SU-DHL-6 (cell line): ENCODE data around the gene CABP4.
A peak's percentile ranks its signal among the peaks of the same experiment; 100 is the strongest.

Experiments
- H2AFZ ChIP-seq: fragments of 200-600 bp; sonication (generic); 2 replicates; pipeline ENCODE4 v1.6.1; 2014; ENCODE audit warnings: low read depth, mild to moderate bottlenecking, moderate library complexity, mixed read lengths, antibody characterized with exemption, low read length; ENCODE audit not compliant: severe bottlenecking
- H3F3A ChIP-seq: fragments of 200-600 bp; shearing (Covaris generic); 2 replicates; pipeline ENCODE4 v1.6.0; 2016; ENCODE audit warnings: antibody characterized with exemption, mild to moderate bottlenecking; ENCODE audit not compliant: insufficient read depth
- H3K27ac ChIP-seq: fragments of 200-600 bp; sonication (generic); 2 replicates; pipeline ENCODE4 v1.5.1; 2016; ENCODE audit warnings: low read depth, mild to moderate bottlenecking, low read length, moderate library complexity, mixed read lengths
- H3K27me3 ChIP-seq: fragments of 200-600 bp; sonication (generic), shearing (Covaris generic); 2 replicates; pipeline ENCODE4 v1.6.0; 2014; ENCODE audit warnings: mild to moderate bottlenecking, low read length
- H3K36me3 ChIP-seq: fragments of 200-600 bp; sonication (generic); 2 replicates; pipeline ENCODE4 v1.6.1; 2014; ENCODE audit warnings: mild to moderate bottlenecking, low read length, mixed read lengths
- H3K4me2 ChIP-seq: fragments of 300-600, 200-600 bp; shearing (Covaris generic), sonication (generic); 2 replicates; pipeline ENCODE4 v1.6.0; 2014; ENCODE audit warnings: low read length, low read depth, mild to moderate bottlenecking; ENCODE audit not compliant: poor library complexity, severe bottlenecking
- H3K4me3 ChIP-seq: fragments of 200-600 bp; sonication (generic); 2 replicates; pipeline ENCODE4 v1.5.1; 2014; ENCODE audit warnings: antibody characterized with exemption, low read length, mild to moderate bottlenecking, mixed read lengths; ENCODE audit not compliant: insufficient read depth, poor library complexity, severe bottlenecking
- H3K79me2 ChIP-seq: fragments of 200-600 bp; sonication (generic); 2 replicates; pipeline ENCODE4 v1.6.1; 2014; ENCODE audit warnings: mild to moderate bottlenecking, low read length, moderate library complexity; ENCODE audit not compliant: insufficient read depth
- H3K9ac ChIP-seq: fragments of 200-600 bp; sonication (generic); 2 replicates; pipeline ENCODE4 v1.7.0; 2014; ENCODE audit warnings: mild to moderate bottlenecking, low read length
- H3K9me2 ChIP-seq: fragments of 200-600 bp; sonication (generic); replicated peaks from 2 replicates; pipeline ENCODE4 v1.6.1; 2014; ENCODE audit warnings: low read length; ENCODE audit not compliant: insufficient read depth
- H3K9me3 ChIP-seq: fragments of 200-600 bp; sonication (generic); 2 replicates; pipeline ENCODE4 v1.6.1; 2014; ENCODE audit warnings: low read length, mixed read lengths; ENCODE audit not compliant: insufficient read depth
- H4K20me1 ChIP-seq: fragments of 200-600 bp; sonication (generic); 2 replicates; pipeline ENCODE4 v1.6.1; 2014; ENCODE audit warnings: low read depth, mild to moderate bottlenecking, antibody characterized with exemption, low read length, moderate library complexity, mixed read lengths
- EZH2phosphoT487 ChIP-seq: fragments of 200-600 bp; sonication (generic), shearing (Covaris generic); conservative IDR thresholded peaks from 2 replicates; pipeline ENCODE4 v1.6.1; 2018; ENCODE audit warnings: mild to moderate bottlenecking, antibody characterized with exemption, low read length, moderate library complexity, mixed read lengths
- TF ChIP-seq, protein P1 (sequence below): fragments of 200-600 bp; sonication (generic); IDR thresholded peaks from one replicate; pipeline ENCODE4 v1.5.1; 2017; ENCODE audit warnings: antibody characterized with exemption, mild to moderate bottlenecking, low read length, moderate library complexity; ENCODE audit not compliant: insufficient read depth, poor library complexity, severe bottlenecking

Gene CABP4

DNA sequence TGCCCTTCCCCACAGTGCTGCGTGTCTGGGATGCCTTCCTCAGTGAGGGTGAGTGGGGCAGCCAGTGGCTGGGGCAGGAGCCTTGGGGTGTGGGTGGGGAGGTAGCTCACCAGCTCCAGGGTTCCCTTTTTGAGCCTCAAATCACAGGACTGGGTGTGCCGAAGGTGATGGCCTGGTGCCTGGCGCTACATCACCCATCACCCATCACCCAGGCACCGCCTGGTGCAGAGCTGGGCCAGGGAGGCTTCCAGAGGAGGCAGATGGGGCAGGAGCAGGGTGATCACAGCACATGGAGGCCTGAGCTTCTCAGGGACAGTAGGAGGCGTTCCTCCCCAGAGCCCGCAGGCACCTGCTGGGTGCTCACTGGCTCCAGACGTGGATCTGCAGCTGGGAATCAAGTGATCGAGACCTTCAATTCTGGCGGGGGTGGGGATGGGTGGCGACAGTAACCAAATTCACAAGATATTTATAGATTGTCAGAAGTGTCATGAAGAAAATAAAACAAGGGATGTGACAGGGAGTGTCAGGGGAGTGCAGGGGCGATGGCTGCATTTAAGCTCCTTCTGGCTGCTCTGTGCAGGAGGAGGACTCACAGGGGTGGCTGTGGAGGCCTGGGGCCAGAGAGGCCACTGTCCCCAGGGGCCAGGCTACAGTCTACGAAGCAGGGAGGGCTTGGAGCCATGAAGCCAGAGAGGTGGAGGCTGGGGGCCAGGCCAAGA is 48.0 kb upstream of the CABP4 start:
- Histone ChIP-seq H3K36me3 (no peaks in the 10 kb centered on the region), H3K27me3 (no peaks in the 10 kb centered on the region), H3K9ac (no peak overlapping the region), H3K9me2 (no peaks in the 10 kb centered on the region), H3K79me2 (no peaks in the 10 kb centered on the region; the same call in 1 of the 2 replicates), H3F3A (peaks cover 50% of the 10 kb centered on the region), H3K27ac (peak overlapping the region; percentile 88), H4K20me1 (no peaks in the 10 kb centered on the region), H3K9me3 (no peaks in the 10 kb centered on the region), H3K4me2 (peak overlapping the region; percentile 9), H2AFZ (no peak overlapping the region), H3K4me3 (no peak overlapping the region)
- no peak for TF ChIP-seq EZH2phosphoT487
- TF ChIP-seq, protein P1, sequence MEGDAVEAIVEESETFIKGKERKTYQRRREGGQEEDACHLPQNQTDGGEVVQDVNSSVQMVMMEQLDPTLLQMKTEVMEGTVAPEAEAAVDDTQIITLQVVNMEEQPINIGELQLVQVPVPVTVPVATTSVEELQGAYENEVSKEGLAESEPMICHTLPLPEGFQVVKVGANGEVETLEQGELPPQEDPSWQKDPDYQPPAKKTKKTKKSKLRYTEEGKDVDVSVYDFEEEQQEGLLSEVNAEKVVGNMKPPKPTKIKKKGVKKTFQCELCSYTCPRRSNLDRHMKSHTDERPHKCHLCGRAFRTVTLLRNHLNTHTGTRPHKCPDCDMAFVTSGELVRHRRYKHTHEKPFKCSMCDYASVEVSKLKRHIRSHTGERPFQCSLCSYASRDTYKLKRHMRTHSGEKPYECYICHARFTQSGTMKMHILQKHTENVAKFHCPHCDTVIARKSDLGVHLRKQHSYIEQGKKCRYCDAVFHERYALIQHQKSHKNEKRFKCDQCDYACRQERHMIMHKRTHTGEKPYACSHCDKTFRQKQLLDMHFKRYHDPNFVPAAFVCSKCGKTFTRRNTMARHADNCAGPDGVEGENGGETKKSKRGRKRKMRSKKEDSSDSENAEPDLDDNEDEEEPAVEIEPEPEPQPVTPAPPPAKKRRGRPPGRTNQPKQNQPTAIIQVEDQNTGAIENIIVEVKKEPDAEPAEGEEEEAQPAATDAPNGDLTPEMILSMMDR: no peak

DNA sequence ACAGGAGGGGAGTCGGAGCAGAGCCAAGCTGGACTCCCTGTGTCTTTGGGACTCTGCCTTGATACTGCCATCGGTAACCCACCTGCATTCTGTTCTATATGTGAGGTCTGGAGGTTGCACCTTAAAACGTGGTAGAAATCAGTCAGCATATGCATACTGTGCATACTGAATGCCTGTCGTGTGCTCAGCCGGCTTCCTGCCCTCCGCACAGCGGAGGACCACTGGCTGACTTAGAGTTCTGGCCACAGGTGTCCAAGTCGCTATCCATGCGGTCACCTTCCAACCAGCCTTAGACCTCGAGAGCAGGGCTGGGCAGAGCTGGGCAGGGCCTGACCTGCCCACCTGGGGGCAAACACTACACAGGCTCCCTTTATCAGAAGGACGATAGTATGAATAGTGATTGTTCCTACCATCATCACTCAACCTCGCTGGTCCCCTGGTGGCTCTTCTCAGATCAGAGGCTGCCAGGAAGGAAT is 47.4 kb upstream of the CABP4 start:
- no peak for TF ChIP-seq EZH2phosphoT487
- TF ChIP-seq, protein P1: no peak
- Histone ChIP-seq H3K27ac (peak overlapping the region; percentile 88), H3K27me3 (no peaks in the 10 kb centered on the region), H3K9me3 (no peaks in the 10 kb centered on the region), H3K79me2 (no peaks in the 10 kb centered on the region; the same call in 1 of the 2 replicates), H3K4me2 (peak overlapping the region; percentile 9), H3K36me3 (no peaks in the 10 kb centered on the region), H3K9ac (0 out of 2 replicates have a peak overlapping the region, but pooled peaks have one; percentile 57), H2AFZ (no peak overlapping the region), H3F3A (peaks cover 50% of the 10 kb centered on the region), H3K9me2 (no peaks in the 10 kb centered on the region), H3K4me3 (no peak overlapping the region), H4K20me1 (no peaks in the 10 kb centered on the region)

DNA sequence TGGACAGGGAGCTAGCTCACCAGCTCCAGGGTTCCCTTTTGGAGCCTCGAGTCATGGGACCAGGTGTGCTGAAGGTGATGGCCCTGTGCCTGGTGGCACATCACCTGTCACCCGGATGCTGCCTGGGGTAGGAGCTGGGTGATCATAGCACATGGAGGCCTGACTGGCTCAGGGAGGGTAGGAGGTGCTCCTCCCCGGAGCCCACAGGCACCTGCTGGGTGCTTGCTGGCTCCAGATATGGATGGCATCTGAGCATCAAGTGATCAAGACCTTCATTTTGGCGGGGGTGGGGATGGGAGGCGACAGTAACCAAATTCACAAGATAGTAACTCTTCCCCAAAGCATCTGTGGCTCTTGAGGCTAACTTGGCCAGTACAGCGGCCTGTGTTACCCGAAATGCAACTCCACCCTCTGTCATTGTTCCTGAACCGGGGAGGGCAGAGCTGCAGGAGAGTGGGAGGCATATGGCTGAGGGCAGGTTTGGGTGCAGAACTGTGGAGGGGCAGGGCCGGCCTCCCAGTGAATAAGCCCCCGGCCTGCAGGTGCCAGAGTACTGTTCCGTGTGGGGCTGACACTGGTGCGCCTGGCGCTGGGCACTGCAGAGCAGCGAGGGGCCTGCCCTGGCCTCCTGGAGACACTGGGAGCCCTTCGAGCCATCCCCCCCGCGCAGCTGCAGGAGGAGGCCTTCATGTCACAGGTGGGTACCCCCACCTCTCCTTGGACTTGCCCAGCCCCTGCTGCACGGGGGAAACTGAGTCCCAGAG is 46.5 kb upstream of the CABP4 start:
- H3K4me3 ChIP-seq: no peak overlapping the region
- peak overlapping the region; percentile 48 for H3K4me2 ChIP-seq
- no peaks in the 10 kb centered on the region; the same call in 1 of the 2 replicates for H3K79me2 ChIP-seq
- H3F3A ChIP-seq: peaks cover 42% of the 10 kb centered on the region
- H3K9ac ChIP-seq: peak overlapping the region; percentile 57
- no peaks in the 10 kb centered on the region for H3K9me2 ChIP-seq
- H3K9me3 ChIP-seq: no peaks in the 10 kb centered on the region
- H4K20me1 ChIP-seq: no peaks in the 10 kb centered on the region
- H3K27ac ChIP-seq: peak overlapping the region; percentile 88
- no peak for TF ChIP-seq EZH2phosphoT487
- TF ChIP-seq, protein P1: no peak
- H3K27me3 ChIP-seq: no peaks in the 10 kb centered on the region
- H3K36me3 ChIP-seq: no peaks in the 10 kb centered on the region
- no peak overlapping the region for H2AFZ ChIP-seq
